RWPE2 (cell line): ENCODE results near the gene VASP.

Experiments
- ATAC-seq: fragments of 200-7000 bp; cut with Tn5 transposase; 3 replicates; pipeline ENCODE4 v1.9.1; 2021; ENCODE audit warnings: low read depth
- DNase-seq: peaks from one replicate; pipeline ENCODE4 v3.0.0-alpha.2; 2020; ENCODE audit warnings: low spot score
- H3K27ac ChIP-seq: fragments of 450-650 bp; 2 replicates; pipeline ENCODE4 v1.5.1; 2017; ENCODE audit warnings: mild to moderate bottlenecking; ENCODE audit not compliant: poor library complexity, severe bottlenecking
- H3K27me3 ChIP-seq: fragments of 250-450 bp; sonication (Bioruptor Pico); 2 replicates; pipeline ENCODE4 v1.5.1; 2021; ENCODE audit warnings: mild to moderate bottlenecking, moderate library complexity; ENCODE audit not compliant: insufficient read depth, poor library complexity, severe bottlenecking
- H3K36me3 ChIP-seq: fragments of 250-450 bp; sonication (Bioruptor Pico); 2 replicates; pipeline ENCODE4 v1.5.1; 2020; ENCODE audit warnings: low read depth, mild to moderate bottlenecking, moderate library complexity
- H3K4me1 ChIP-seq: fragments of 250-450 bp; sonication (Bioruptor Pico); 2 replicates; pipeline ENCODE4 v1.5.1; 2021; ENCODE audit warnings: mild to moderate bottlenecking, moderate library complexity; ENCODE audit not compliant: insufficient read depth, poor library complexity, severe bottlenecking
- H3K4me3 ChIP-seq: fragments of 250-450 bp; sonication (Bioruptor Pico); 2 replicates; pipeline ENCODE4 v1.5.1; 2021; ENCODE audit warnings: mild to moderate bottlenecking, moderate library complexity; ENCODE audit not compliant: severe bottlenecking
- H3K9me3 ChIP-seq: fragments of 250-450 bp; sonication (Bioruptor Pico); 2 replicates; pipeline ENCODE4 v1.5.1; 2021; ENCODE audit warnings: mild to moderate bottlenecking, moderate library complexity; ENCODE audit not compliant: severe bottlenecking
- TF ChIP-seq, protein P1 (sequence below): fragments of 450-650 bp; IDR thresholded peaks from one replicate; pipeline ENCODE4 v1.5.1; 2017; ENCODE audit warnings: mild to moderate bottlenecking, moderate library complexity; ENCODE audit not compliant: poor library complexity, severe bottlenecking

Gene VASP

DNA sequence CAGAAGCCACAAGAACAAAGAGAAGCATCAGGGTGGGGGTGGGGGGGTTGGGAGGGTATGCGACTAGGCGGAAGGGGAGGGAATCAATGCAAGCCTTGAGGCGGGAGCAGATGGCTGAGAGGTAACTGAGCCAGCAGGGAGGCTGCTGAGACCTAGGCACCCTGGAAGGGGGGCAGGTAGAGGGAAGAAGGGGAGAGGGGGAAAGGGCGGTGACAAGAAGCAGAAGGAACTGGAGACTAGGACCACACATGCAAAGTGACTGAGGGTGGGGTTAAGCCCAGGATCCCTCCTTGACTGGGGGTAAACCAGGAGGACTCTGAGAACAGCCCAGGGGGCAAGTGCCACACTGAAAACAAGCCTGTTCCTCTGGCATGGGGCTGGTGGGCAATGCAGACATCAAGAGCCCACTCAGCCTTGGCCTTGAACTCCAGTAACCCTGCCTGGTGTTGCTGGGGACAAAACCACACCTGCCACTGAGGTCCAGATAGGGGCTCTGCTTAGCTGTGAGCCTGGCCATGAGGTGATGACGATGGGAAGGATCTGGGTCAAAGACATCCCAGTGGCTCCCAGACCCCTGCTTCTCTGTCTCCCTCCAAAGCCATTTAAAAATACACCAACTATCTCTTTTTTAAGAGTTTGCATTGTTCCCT is 57.0 kb downstream of the VASP start:
- peaks cover 25% of the 10 kb centered on the region for H3K4me1 ChIP-seq
- no peak overlapping the region for H3K4me3 ChIP-seq
- no peaks in the 10 kb centered on the region for H3K9me3 ChIP-seq
- no peaks in the 10 kb centered on the region for H3K27me3 ChIP-seq
- 0 out of 2 replicates have a peak, but pooled peaks cover 4% of the 10 kb centered on the region for H3K36me3 ChIP-seq
- TF ChIP-seq, protein P1, sequence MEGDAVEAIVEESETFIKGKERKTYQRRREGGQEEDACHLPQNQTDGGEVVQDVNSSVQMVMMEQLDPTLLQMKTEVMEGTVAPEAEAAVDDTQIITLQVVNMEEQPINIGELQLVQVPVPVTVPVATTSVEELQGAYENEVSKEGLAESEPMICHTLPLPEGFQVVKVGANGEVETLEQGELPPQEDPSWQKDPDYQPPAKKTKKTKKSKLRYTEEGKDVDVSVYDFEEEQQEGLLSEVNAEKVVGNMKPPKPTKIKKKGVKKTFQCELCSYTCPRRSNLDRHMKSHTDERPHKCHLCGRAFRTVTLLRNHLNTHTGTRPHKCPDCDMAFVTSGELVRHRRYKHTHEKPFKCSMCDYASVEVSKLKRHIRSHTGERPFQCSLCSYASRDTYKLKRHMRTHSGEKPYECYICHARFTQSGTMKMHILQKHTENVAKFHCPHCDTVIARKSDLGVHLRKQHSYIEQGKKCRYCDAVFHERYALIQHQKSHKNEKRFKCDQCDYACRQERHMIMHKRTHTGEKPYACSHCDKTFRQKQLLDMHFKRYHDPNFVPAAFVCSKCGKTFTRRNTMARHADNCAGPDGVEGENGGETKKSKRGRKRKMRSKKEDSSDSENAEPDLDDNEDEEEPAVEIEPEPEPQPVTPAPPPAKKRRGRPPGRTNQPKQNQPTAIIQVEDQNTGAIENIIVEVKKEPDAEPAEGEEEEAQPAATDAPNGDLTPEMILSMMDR, result no peak
- DNase-seq (no peak), ATAC-seq (no peak)
- H3K27ac ChIP-seq, result no peak overlapping the region

DNA sequence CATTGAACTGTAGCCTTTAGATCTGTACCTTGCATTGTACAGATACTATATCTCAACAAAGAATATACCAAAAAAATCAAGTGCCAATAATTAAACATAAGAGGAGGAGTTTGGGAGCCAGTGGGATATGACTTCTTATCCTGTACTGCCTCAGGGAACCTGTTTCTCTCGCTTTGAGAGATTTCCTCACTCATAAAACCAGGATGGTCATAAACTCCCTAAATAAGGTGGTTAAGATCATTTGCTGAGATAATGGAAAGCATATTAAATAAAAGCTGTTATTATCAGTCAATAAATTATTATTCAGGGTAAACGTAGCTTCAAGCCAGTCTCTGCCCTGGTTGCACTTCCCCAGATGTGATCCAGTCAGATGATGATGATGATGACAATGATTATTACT is 60.3 kb downstream of the VASP start:
- DNase-seq (no peak), ATAC-seq (no peak)
- H3K4me1 ChIP-seq, result peaks cover 28% of the 10 kb centered on the region
- H3K4me3 ChIP-seq, result no peak overlapping the region
- H3K36me3 ChIP-seq, result no peaks in the 10 kb centered on the region
- no peaks in the 10 kb centered on the region for H3K27me3 ChIP-seq
- TF ChIP-seq, protein P1, result no peak
- H3K27ac ChIP-seq, result peak overlapping the region; percentile 92
- H3K9me3 ChIP-seq, result no peaks in the 10 kb centered on the region

DNA sequence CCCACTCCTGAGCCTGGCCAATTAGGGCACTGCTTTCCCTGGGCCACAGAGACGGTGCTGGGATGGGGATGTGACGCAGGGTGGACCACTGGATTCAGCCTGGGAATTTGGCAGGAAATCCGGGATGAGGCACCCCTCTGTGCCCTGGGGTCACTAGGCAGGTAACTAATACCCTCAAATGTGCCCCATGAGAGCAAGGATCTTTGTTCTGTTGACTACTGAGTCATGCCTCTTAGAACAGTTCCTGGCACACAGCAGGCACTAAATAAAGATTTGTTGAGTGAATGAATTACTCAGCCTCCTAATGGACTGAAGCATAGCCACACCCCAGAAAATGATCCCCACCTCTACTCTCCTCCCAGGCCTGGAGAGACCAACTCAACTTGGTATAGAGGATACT is 61.5 kb downstream of the VASP start:
- Histone ChIP-seq H3K9me3 (no peaks in the 10 kb centered on the region), H3K4me3 (no peak overlapping the region), H3K4me1 (peaks cover 24% of the 10 kb centered on the region), H3K36me3 (0 out of 2 replicates have a peak, but pooled peaks cover 3% of the 10 kb centered on the region), H3K27ac (peak overlapping the region; percentile 92), H3K27me3 (no peaks in the 10 kb centered on the region)
- peak; percentile 81 for DNase-seq
- TF ChIP-seq, protein P1, result no peak
- ATAC-seq, result peak; percentile 98

DNA sequence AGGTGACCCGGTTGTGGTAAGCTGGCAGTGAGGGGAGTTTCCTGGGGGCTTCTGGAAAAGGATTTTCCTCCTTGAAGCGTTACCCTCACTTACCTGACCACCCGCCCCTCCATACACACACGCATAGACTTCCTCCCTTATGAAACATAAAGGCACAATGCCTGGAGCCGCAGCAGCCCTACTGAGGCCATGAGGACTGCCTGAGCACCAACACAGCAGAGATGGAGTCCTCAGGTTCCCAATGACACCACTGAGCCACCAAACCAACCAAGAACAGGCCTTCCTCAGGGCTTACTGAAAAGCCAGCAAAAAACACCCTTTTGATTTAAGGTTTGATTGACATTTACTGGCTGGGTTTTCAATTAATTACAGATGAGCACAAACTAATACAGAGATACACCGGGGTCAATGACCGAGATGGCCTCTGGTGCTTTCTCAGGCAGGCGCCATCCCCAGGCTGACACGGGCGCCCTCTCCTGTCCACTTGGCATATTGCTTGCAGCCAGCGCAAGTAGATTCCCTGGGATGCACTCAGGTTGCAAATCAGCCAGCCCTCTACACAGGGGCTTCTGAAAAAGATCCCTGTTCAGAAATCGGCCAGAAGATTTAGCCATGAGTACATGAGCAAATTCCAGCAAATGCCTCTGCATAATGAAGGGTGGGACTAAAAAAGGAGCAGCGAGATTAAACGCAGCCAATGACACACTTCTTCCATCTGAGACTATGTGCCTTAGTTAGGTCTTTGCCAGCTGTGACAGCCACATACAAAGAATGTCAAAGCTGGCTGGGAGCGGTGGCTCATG is 62.5 kb downstream of the VASP start:
- H3K27ac ChIP-seq, result peak overlapping the region; percentile 92
- peaks cover 3% of the 10 kb centered on the region; the same call in 1 of the 2 replicates for H3K36me3 ChIP-seq
- TF ChIP-seq, protein P1, result peak; percentile 83
- no peak overlapping the region for H3K4me3 ChIP-seq
- no peaks in the 10 kb centered on the region for H3K9me3 ChIP-seq
- ATAC-seq (no peak; the same call in 2 of the 3 replicates), DNase-seq (no peak)
- no peaks in the 10 kb centered on the region for H3K27me3 ChIP-seq
- peaks cover 24% of the 10 kb centered on the region for H3K4me1 ChIP-seq
